Stimulated activated CD4-positive, alpha-beta T cell treated with anti-CD3 and anti-CD28 coated beads, Interleukin-12 subunit alpha, Interleukin-12 subunit beta, amount 100 ng/mL, for 4 hours (primary cell): ENCODE results near the gene PRTN3.
"Not testable (repeated sequence)": the region's sequence is repeated elsewhere in the genome, so short reads cannot be mapped to it uniquely, and the experiment has no call there.

Experiments
- DNase-seq: peaks from one replicate; pipeline ENCODE4 v3.0.0-alpha.2; 2020

Gene PRTN3

GRCh38 chr19:816500-816857, 24.3 kb upstream of the PRTN3 start:
- DNase-seq, result no peak

- DNase-seq, result not testable (repeated sequence)
Observed at GRCh38 chr19:820212-820611, 20.6 kb upstream of the PRTN3 start.

GRCh38 chr19:821231-821824, 19.5 kb upstream of the PRTN3 start:
- DNase-seq, result no peak

- no peak for DNase-seq
Observed at GRCh38 chr19:821825-822503, 18.8 kb upstream of the PRTN3 start, which contains the start of gene PLPPR3. TSS of gene PLPPR3 (minus strand) at chr19:821955. CDS start at chr19:821559, 396 bp downstream.

GRCh38 chr19:823565-824121, 17.2 kb upstream of the PRTN3 start:
- DNase-seq, result no peak

- no peak for DNase-seq
Observed at GRCh38 chr19:824885-825284, 15.9 kb upstream of the PRTN3 start.

- DNase-seq, result no peak
Observed at GRCh38 chr19:825897-826644, 14.7 kb upstream of the PRTN3 start.

GRCh38 chr19:827314-827709, 13.5 kb upstream of the PRTN3 start:
- DNase-seq, result no peak

- no peak for DNase-seq
Observed at GRCh38 chr19:827710-828321, 13.0 kb upstream of the PRTN3 start, which contains the start of gene AZU1. TSS of gene AZU1 (plus strand) at chr19:827837. CDS start at chr19:827847, 10 bp downstream.

- no peak for DNase-seq
Observed at GRCh38 chr19:829129-829758, 11.6 kb upstream of the PRTN3 start.

- DNase-seq, result no peak
Observed at GRCh38 chr19:831407-832369, 9.1 kb upstream of the PRTN3 start.

GRCh38 chr19:834216-834615, 6.6 kb upstream of the PRTN3 start:
- no peak for DNase-seq

GRCh38 chr19:835210-835810, 5.5 kb upstream of the PRTN3 start:
- no peak for DNase-seq

GRCh38 chr19:842802-843179, 2.0 kb downstream of the PRTN3 start:
- DNase-seq, result not testable (repeated sequence)

- DNase-seq, result no peak
Observed at GRCh38 chr19:843180-843835, 2.5 kb downstream of the PRTN3 start.

- no peak for DNase-seq
Observed at GRCh38 chr19:843836-844545, 3.2 kb downstream of the PRTN3 start.

GRCh38 chr19:844546-844971, 3.8 kb downstream of the PRTN3 start:
- DNase-seq, result no peak

GRCh38 chr19:845707-846521, 5.1 kb downstream of the PRTN3 start:
- DNase-seq, result no peak

GRCh38 chr19:848386-848921, 7.7 kb downstream of the PRTN3 start:
- no peak for DNase-seq
